GM19239 (cell line): ENCODE measurements around the gene CFAP45.

Source experiments
- DNase-seq: peaks from one replicate; pipeline ENCODE4 v3.0.0; 2011; ENCODE audit warnings: low spot score; ENCODE audit not compliant: insufficient read length
- FAIRE-seq: peaks from 2 replicates; lab custom pipeline; 2011; peaks lifted over from hg19 to GRCh38; lab: Jason Lieb, UNC

CFAP45 gene

GRCh38 chr1:159900086-159900680, at the start of gene CFAP45:
TSS of gene CFAP45 (minus strand) at chr1:159900165. CDS start at chr1:159900098, 67 bp downstream.
- DNase-seq (no peak), FAIRE-seq (no peak)

DNA sequence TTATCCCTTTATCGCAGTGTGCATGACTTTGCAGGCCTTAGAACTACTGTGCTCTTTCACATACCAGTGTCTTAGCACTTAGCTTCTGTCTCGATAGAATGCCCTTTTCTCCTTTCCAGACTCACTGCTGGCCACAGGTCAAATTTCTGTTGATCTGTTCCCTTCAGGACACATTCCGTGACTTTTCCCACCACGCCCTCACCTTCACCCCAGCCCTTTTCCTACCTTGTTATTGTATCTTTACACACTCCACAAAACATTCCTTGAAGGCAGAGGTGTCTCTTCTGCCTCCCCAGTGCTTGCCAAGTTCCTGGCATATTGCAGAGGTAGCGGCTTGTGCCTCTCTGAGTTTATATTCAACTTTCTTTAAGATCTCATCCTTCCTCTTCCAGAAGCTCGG, 49.2 kb upstream of the CFAP45 start:
- no peak for DNase-seq
- FAIRE-seq, result no peak

- no peak for FAIRE-seq
- no peak for DNase-seq
Measured at GRCh38 chr1:159947942-159948341, 48.0 kb upstream of the CFAP45 start.

GRCh38 chr1:159946242-159947187, 46.5 kb upstream of the CFAP45 start:
- FAIRE-seq (no peak), DNase-seq (no peak)

GRCh38 chr1:159945483-159946241, 45.7 kb upstream of the CFAP45 start, which contains the start of gene IGSF9:
TSS of gene IGSF9 (minus strand) at chr1:159945613. CDS start at chr1:159943454, 2,159 bp downstream.
- FAIRE-seq (no peak), DNase-seq (no peak)

- FAIRE-seq, result no peak
- DNase-seq, result no peak
Measured at GRCh38 chr1:159944623-159945455, 44.9 kb upstream of the CFAP45 start.

GRCh38 chr1:159943908-159944622, 44.1 kb upstream of the CFAP45 start:
- DNase-seq (no peak), FAIRE-seq (no peak)

- DNase-seq, result no peak
- FAIRE-seq, result no peak
Measured at GRCh38 chr1:159943278-159943640, 43.3 kb upstream of the CFAP45 start.

DNA sequence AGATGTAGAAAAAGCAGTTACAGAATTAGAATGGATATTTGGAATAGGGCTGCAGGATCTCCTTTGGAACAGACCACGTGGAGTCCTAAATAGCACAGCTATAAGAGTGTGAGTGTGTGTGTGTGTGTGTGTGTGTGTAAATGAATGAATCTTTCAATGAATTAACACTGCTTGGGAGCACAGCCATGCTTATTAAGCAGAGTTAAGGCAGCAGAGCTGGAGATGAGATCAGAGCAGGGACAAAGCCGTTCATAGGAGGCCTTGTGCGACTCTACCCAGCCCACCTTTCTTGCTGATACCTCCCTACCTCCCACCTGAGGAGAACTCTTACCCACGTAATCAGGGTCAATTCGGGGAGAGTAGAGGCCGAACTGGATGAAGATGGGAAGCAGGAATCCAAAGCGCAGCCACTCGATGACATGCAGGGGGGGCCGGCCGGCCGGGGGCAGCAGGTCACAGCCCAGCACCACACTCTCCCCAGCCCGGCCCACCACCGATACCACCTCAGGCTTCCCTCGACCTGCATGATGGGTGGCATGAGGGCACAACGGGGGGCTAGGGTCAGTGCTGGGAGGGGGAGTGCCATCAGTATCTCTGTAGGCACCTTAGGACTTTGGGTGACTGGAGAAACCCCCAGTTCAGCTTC, 42.8 kb upstream of the CFAP45 start:
- DNase-seq (no peak), FAIRE-seq (no peak)

DNA sequence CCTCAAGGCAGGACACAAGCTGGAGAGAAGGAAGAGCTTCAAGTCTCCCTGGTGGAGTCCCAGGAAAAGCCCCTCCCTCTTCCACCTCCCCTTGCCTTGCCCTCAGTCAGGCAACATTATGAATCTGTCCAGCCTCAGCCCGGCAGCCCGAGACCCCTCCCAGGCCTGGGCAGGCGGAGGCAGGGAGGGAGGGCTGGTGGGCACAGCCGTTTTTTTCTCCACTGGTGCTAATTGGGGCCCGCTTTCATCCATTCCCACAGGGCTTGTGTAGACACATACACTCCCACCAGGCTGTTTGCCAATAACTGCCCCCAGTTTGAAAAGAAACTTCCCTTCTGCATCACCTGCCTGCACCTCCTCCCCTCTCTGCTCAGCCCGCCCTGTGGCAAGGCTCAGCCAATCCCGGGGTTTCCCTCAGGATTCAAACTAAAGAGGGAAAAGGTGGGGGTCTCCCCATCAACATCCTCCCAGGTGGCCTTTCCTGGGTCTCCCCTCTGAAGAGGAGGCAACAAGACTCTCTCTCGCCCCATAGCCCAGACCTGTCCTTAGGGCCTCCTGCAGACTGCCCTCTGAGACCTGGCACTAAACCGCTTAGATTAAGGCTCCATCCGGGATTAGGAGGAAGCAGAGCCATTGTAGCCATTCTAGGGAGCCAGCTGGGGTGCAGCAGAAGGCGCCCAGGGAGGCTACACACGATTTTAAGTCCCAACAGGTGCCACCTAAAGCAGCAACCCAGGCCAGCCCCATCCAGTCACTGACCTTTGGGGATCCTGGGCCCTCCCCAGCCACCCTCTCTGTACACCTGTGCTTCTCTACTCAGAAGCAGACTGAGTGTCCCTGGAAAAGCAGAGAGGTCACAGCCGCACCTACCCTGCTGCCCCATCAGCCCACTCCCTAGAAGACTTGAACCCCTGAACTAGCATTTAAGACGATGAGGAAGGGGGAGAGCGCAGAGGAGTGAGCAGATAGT, 41.9 kb upstream of the CFAP45 start:
- DNase-seq (no peak), FAIRE-seq (no peak)

GRCh38 chr1:159941141-159941540, 41.2 kb upstream of the CFAP45 start:
- FAIRE-seq (no peak), DNase-seq (no peak)

GRCh38 chr1:159940006-159940620, 40.1 kb upstream of the CFAP45 start:
- DNase-seq (no peak), FAIRE-seq (no peak)

DNA sequence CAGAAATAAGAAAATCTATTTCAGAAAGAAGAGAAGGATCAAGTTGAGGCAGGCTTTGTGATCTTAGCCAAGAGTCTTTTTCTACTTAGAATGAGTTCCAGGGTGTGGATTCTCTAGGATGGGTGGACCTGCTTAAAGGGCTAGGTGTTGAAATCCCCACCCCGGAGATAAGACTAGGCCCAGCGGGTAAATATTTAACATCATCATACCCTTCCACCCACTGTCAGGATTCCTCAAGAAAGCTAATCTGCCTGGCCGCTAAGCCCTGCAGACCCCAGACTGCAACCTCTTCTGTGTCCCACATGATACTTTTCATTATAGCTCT, 39.7 kb upstream of the CFAP45 start:
- DNase-seq, result no peak

GRCh38 chr1:159938905-159939677, 39.1 kb upstream of the CFAP45 start:
- FAIRE-seq (no peak), DNase-seq (no peak)

More for the DNA sequence above, 39.7 kb upstream of the CFAP45 start:
- FAIRE-seq, result no peak

GRCh38 chr1:159938211-159938852, 38.4 kb upstream of the CFAP45 start:
- FAIRE-seq (no peak), DNase-seq (no peak)

GRCh38 chr1:159937054-159937750, 37.2 kb upstream of the CFAP45 start:
- DNase-seq (no peak), FAIRE-seq (no peak)
